CD8-positive, alpha-beta memory T cell (primary cell): ENCODE measurements around the gene BOK. TPM values are rescaled to one million over a fixed set of nuclear protein-coding genes. Genes with fewer than 3 reads are reported as not detected.

Experiments
- polyA plus RNA-seq: library from polyadenylated mRNA; unstranded; fragments of 300-500 nt; fragmentation: Illumina TruSeq; gene quantifications from one replicate; pipeline ENCODE4 v1.2.3, GENCODE V29; 2021
- total RNA-seq, 2 experiments: library from RNA; stranded (reverse); gene quantifications; one replicate each; pipeline ENCODE4 v1.2.3, GENCODE V29; 2021

BOK gene
- total and polyA plus RNA-seq, 3 experiments from 2014 or later, result not detected

Other genes starting within 250 kb of the BOK start
- gene HDLBP, start 243.1 kb upstream of the BOK start, total RNA-seq, result 100 to 1,000 TPM; 307 to 313 TPM
- gene HDLBP, start 243.1 kb upstream of the BOK start, polyA plus RNA-seq, result 70.0 TPM
- 100 to 1,000 TPM; 301 to 319 TPM for gene SEPTIN2, start 242.8 kb upstream of the BOK start, total RNA-seq
- 187 TPM for gene SEPTIN2, start 242.8 kb upstream of the BOK start, polyA plus RNA-seq
- gene FARP2, start 202.5 kb upstream of the BOK start, total RNA-seq, result 10 to 100 TPM; 32.8 to 36.0 TPM
- 10.4 TPM for gene FARP2, start 202.5 kb upstream of the BOK start, polyA plus RNA-seq
- gene STK25, start 50.2 kb upstream of the BOK start, total RNA-seq, result 10 to 100 TPM; 95.0 to 96.2 TPM
- gene STK25, start 50.2 kb upstream of the BOK start, polyA plus RNA-seq, result 86.3 TPM
- 10 to 100 TPM; 51.4 to 51.9 TPM for gene THAP4, start 78.4 kb downstream of the BOK start, total RNA-seq
- 42.3 TPM for gene THAP4, start 78.4 kb downstream of the BOK start, polyA plus RNA-seq
- gene ATG4B, start 78.9 kb downstream of the BOK start, total RNA-seq, result 10 to 100 TPM; 79.0 to 80.2 TPM
- 56.1 TPM for gene ATG4B, start 78.9 kb downstream of the BOK start, polyA plus RNA-seq
- gene DTYMK, start 128.1 kb downstream of the BOK start, total RNA-seq, result 100 to 1,000 TPM; 131 to 134 TPM
- 41.1 TPM for gene DTYMK, start 128.1 kb downstream of the BOK start, polyA plus RNA-seq
- 10 to 100 TPM; 44.4 to 48.4 TPM for gene ING5, start 143.3 kb downstream of the BOK start, total RNA-seq
- gene ING5, start 143.3 kb downstream of the BOK start, polyA plus RNA-seq, result 19.5 TPM
- gene D2HGDH, start 175.9 kb downstream of the BOK start, total RNA-seq, result 10 to 100 TPM; 22.9 to 23.4 TPM
- gene D2HGDH, start 175.9 kb downstream of the BOK start, polyA plus RNA-seq, result 5.7 TPM
- gene GAL3ST2, start 218.1 kb downstream of the BOK start, total RNA-seq, result under 1 TPM in 1 of 2 experiments, not detected in 1; 0.16 TPM
- not detected for gene GAL3ST2, start 218.1 kb downstream of the BOK start, polyA plus RNA-seq